ENCODE measurements around the gene RNF112.

DNA sequence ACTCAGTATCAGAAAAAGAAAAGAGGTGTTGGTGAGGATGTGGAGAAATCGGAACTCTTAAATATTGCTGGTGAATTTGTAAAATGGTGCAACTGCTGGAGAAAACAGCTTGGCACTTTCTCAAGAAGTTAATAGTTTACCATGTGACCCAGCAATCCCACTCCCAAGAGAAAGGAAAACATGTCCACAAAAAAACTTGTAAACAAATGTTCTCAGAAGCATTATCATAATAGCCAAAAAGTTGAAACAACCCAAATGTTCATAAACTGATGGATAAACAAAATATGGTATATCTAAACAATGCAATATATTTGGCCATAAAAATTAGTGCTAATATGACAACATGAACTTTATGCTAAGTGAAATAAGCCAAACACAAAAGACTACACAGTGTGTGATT is 35.3 kb upstream of the RNF112 start:
- TF ChIP-seq, protein P1, sequence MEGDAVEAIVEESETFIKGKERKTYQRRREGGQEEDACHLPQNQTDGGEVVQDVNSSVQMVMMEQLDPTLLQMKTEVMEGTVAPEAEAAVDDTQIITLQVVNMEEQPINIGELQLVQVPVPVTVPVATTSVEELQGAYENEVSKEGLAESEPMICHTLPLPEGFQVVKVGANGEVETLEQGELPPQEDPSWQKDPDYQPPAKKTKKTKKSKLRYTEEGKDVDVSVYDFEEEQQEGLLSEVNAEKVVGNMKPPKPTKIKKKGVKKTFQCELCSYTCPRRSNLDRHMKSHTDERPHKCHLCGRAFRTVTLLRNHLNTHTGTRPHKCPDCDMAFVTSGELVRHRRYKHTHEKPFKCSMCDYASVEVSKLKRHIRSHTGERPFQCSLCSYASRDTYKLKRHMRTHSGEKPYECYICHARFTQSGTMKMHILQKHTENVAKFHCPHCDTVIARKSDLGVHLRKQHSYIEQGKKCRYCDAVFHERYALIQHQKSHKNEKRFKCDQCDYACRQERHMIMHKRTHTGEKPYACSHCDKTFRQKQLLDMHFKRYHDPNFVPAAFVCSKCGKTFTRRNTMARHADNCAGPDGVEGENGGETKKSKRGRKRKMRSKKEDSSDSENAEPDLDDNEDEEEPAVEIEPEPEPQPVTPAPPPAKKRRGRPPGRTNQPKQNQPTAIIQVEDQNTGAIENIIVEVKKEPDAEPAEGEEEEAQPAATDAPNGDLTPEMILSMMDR (IDR thresholded peaks at IDR 0.05; ENCODE audit: insufficient read depth, low read depth, low read length) = no peak
- TF ChIP-seq EZH2 (IDR thresholded peaks at IDR 0.05; ENCODE audit: insufficient read depth, low read length) = no peak

Data from astrocyte (in vitro differentiated cells and primary cell).